ENCODE data around the gene PPARD.
"Not testable (repeated sequence)": the region's sequence is repeated elsewhere in the genome, so short reads cannot be mapped to it uniquely, and the experiment has no call there.

The PPARD gene

GRCh38 chr6:35320031-35320410 lies 22.3 kb upstream of the PPARD start:
- no peaks in the 10 kb centered on the region for H3K27me3 Mint-ChIP-seq
- no peaks in the 10 kb centered on the region for H3K9me3 Mint-ChIP-seq
- CTCF ChIA-PET = no interaction called here
- no peak for DNase-seq
- no peak overlapping the region for H3K4me3 Mint-ChIP-seq
- peak overlapping the region; percentile 52 for H3K27ac Mint-ChIP-seq
- H3K36me3 Mint-ChIP-seq = peaks cover 71% of the 10 kb centered on the region
- H3K4me1 Mint-ChIP-seq = peaks cover 22% of the 10 kb centered on the region

- Mint-ChIP-seq H3K27ac (peak overlapping the region; percentile 42), H3K4me3 (no peak overlapping the region), H3K36me3 (peaks cover 70% of the 10 kb centered on the region), H3K4me1 (peaks cover 17% of the 10 kb centered on the region), H3K9me3 (no peaks in the 10 kb centered on the region), H3K27me3 (no peaks in the 10 kb centered on the region)
- CTCF ChIA-PET = interaction anchor here (0.6 to 1.4 kb wide), 2 partner anchors 9 to 230 kb away, joined by 3 read pairs; no protein-coding TSS in a partner anchor
- no peak for DNase-seq
These were observed 21.3 kb upstream of the PPARD start for GRCh38 chr6:35321091-35321490.

GRCh38 chr6:35327349-35328027 lies 14.9 kb upstream of the PPARD start:
- Mint-ChIP-seq H3K4me1 (peaks cover 22% of the 10 kb centered on the region), H3K4me3 (no peak overlapping the region), H3K27ac (peak overlapping the region; percentile 67), H3K36me3 (peaks cover 36% of the 10 kb centered on the region), H3K27me3 (no peaks in the 10 kb centered on the region), H3K9me3 (peaks cover 3% of the 10 kb centered on the region)
- peak; percentile 86 for DNase-seq
- CTCF ChIA-PET = interaction anchor here (0.6 to 8.9 kb wide), 15 partner anchors 9 to 341 kb away, joined by 3 to 174 read pairs (median 5); partner anchors contain the start of genes DEF6 and PPARD

GRCh38 chr6:35328108-35328723 lies 14.1 kb upstream of the PPARD start:
- Mint-ChIP-seq H3K4me1 (peaks cover 28% of the 10 kb centered on the region), H3K27ac (no peak overlapping the region), H3K4me3 (no peak overlapping the region), H3K27me3 (no peaks in the 10 kb centered on the region), H3K9me3 (peaks cover 6% of the 10 kb centered on the region), H3K36me3 (peaks cover 40% of the 10 kb centered on the region)
- CTCF ChIA-PET = interaction anchor here (0.6 to 8.9 kb wide), 14 partner anchors 10 to 341 kb away, joined by 3 to 174 read pairs (median 4); partner anchors contain the start of genes DEF6 and PPARD
- DNase-seq = no peak

GRCh38 chr6:35328965-35329364 lies 13.4 kb upstream of the PPARD start:
- H3K27me3 Mint-ChIP-seq, H3K4me3 Mint-ChIP-seq, DNase-seq: not testable (repeated sequence)
- peaks cover 42% of the 10 kb centered on the region for H3K36me3 Mint-ChIP-seq
- H3K4me1 Mint-ChIP-seq = peaks cover 29% of the 10 kb centered on the region
- CTCF ChIA-PET = interaction anchor here (0.6 to 8.9 kb wide), 5 partner anchors 24 to 285 kb away, joined by 3 to 174 read pairs (median 3); partner anchors contain the start of gene DEF6
- peaks cover 12% of the 10 kb centered on the region for H3K9me3 Mint-ChIP-seq
- H3K27ac Mint-ChIP-seq = peak overlapping the region; percentile 24

GRCh38 chr6:35330541-35331119 lies 11.7 kb upstream of the PPARD start:
- peaks cover 38% of the 10 kb centered on the region for H3K36me3 Mint-ChIP-seq
- H3K9me3 Mint-ChIP-seq = peaks cover 23% of the 10 kb centered on the region
- H3K27ac Mint-ChIP-seq = no peak overlapping the region

GRCh38 chr6:35332074-35332887 lies 10.1 kb upstream of the PPARD start:
- Mint-ChIP-seq H3K4me1 (peaks cover 32% of the 10 kb centered on the region), H3K36me3 (peaks cover 40% of the 10 kb centered on the region), H3K9me3 (peaks cover 24% of the 10 kb centered on the region), H3K27me3 (peaks cover 19% of the 10 kb centered on the region), H3K27ac (peak overlapping the region; percentile 19)
- CTCF ChIA-PET = interaction anchor here (0.7 to 8.9 kb wide), 5 partner anchors 10 to 115 kb away, joined by 3 to 174 read pairs (median 3); partner anchors contain the start of gene DEF6
- H3K4me3 Mint-ChIP-seq = not testable (repeated sequence)
- peak; percentile 77 for DNase-seq

More at GRCh38 chr6:35330541-35331119, 11.7 kb upstream of the PPARD start:
- Mint-ChIP-seq H3K4me1 (peaks cover 29% of the 10 kb centered on the region), H3K4me3 (no peak overlapping the region), H3K27me3 (peaks cover 13% of the 10 kb centered on the region)
- DNase-seq = no peak
- CTCF ChIA-PET = interaction anchor here (0.5 to 8.9 kb wide), 3 partner anchors 32 to 677 kb away, joined by 3 to 174 read pairs (median 3); partner anchors contain the start of gene DEF6

- H3K36me3 Mint-ChIP-seq = peaks cover 32% of the 10 kb centered on the region
- no peak overlapping the region for H3K27ac Mint-ChIP-seq
- H3K4me1 Mint-ChIP-seq = peaks cover 53% of the 10 kb centered on the region
- CTCF ChIA-PET = interaction anchor here (0.6 to 7.2 kb wide), 21 partner anchors 9 to 211 kb away, joined by 3 to 114 read pairs (median 4); partner anchors contain the start of genes DEF6, FANCE and RPL10A
- H3K27me3 Mint-ChIP-seq = peaks cover 13% of the 10 kb centered on the region
- H3K4me3 Mint-ChIP-seq = peak overlapping the region; percentile 95
- no peak for DNase-seq
- H3K9me3 Mint-ChIP-seq = no peaks in the 10 kb centered on the region
These were observed 801 bp upstream of the PPARD start for GRCh38 chr6:35341557-35341956.

- H3K4me3 Mint-ChIP-seq = peak overlapping the region; percentile 95
- H3K27me3 Mint-ChIP-seq = peaks cover 7% of the 10 kb centered on the region
- CTCF ChIA-PET = interaction anchor here (1.0 to 7.2 kb wide), 12 partner anchors 21 to 393 kb away, joined by 3 to 114 read pairs (median 6); partner anchors contain the start of genes DEF6 and RPL10A
- no peak for DNase-seq
- H3K36me3 Mint-ChIP-seq = peaks cover 34% of the 10 kb centered on the region
- H3K27ac Mint-ChIP-seq = peak overlapping the region; percentile 78
- no peaks in the 10 kb centered on the region for H3K9me3 Mint-ChIP-seq
- peaks cover 57% of the 10 kb centered on the region for H3K4me1 Mint-ChIP-seq
These were observed 905 bp downstream of the PPARD start for GRCh38 chr6:35343092-35343834.

GRCh38 chr6:35343835-35344550 lies 1.6 kb downstream of the PPARD start:
- peaks cover 4% of the 10 kb centered on the region for H3K27me3 Mint-ChIP-seq
- CTCF ChIA-PET = interaction anchor here (1.5 to 7.2 kb wide), 7 partner anchors 47 to 123 kb away, joined by 7 to 114 read pairs (median 9); partner anchors contain the start of genes DEF6 and RPL10A
- no peak for DNase-seq
- peak overlapping the region; percentile 72 for H3K27ac Mint-ChIP-seq
- peaks cover 64% of the 10 kb centered on the region for H3K4me1 Mint-ChIP-seq
- peak overlapping the region; percentile 95 for H3K4me3 Mint-ChIP-seq
- no peaks in the 10 kb centered on the region for H3K9me3 Mint-ChIP-seq
- peaks cover 40% of the 10 kb centered on the region for H3K36me3 Mint-ChIP-seq

GRCh38 chr6:35351422-35351821 lies 9.1 kb downstream of the PPARD start:
- Mint-ChIP-seq H3K4me1 (peaks cover 40% of the 10 kb centered on the region), H3K27me3 (no peaks in the 10 kb centered on the region), H3K27ac (no peak overlapping the region), H3K36me3 (peaks cover 55% of the 10 kb centered on the region), H3K4me3 (no peak overlapping the region), H3K9me3 (no peaks in the 10 kb centered on the region)
- no peak for DNase-seq
- CTCF ChIA-PET = no interaction called here

GRCh38 chr6:35352735-35353134 lies 10.4 kb downstream of the PPARD start:
- no peak overlapping the region for H3K4me3 Mint-ChIP-seq
- H3K9me3 Mint-ChIP-seq = no peaks in the 10 kb centered on the region
- H3K27me3 Mint-ChIP-seq = no peaks in the 10 kb centered on the region
- peaks cover 28% of the 10 kb centered on the region for H3K4me1 Mint-ChIP-seq
- H3K27ac Mint-ChIP-seq = no peak overlapping the region
- no peak for DNase-seq
- CTCF ChIA-PET = no interaction called here
- peaks cover 60% of the 10 kb centered on the region for H3K36me3 Mint-ChIP-seq
